HUDEP-2 (cell line): ENCODE results near the gene FMN2.

Experiments
- DNase-seq, 76 experiments: peaks; one replicate each; lab custom pipeline; 2025; ENCODE audit not compliant: unreplicated experiment in 76 of 76; lab: John Stamatoyannopoulos, UW

FMN2 gene

DNA sequence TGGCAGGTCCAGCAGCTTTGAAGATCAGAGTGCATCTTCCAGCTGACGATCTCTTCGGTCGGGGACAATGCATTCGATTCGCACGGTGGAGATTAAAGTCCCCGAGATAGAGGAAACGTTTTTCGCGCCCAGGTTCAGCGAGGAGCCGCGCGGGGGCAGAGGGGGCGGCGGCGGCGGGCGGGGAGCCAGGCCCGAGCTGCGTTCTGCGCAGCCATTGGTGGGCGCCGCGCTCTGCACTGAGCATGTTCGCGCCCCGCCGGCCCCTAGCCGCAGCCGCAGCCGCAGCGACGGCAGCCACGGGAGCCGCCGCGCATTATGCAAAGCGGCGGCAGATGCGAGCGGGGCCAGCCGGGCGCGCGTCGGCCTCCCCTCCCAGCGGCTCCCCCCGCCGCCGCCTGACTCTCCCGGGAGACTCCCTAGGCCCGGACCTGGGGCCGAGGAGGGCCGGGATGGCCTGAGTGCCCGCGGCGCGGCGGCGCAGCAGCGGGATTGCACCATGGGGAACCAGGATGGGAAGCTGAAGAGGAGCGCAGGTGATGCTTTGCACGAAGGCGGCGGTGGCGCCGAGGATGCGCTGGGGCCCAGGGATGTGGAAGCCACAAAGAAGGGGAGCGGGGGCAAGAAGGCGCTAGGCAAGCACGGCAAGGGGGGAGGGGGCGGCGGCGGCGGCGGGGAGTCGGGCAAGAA is at the start of gene FMN2:
Gene FMN2, plus strand, starts transcription at position 270 of the 687 bp plus-strand sequence. Its CDS starts 227 bp downstream, at position 497.
- DNase-seq, result no peak

DNA sequence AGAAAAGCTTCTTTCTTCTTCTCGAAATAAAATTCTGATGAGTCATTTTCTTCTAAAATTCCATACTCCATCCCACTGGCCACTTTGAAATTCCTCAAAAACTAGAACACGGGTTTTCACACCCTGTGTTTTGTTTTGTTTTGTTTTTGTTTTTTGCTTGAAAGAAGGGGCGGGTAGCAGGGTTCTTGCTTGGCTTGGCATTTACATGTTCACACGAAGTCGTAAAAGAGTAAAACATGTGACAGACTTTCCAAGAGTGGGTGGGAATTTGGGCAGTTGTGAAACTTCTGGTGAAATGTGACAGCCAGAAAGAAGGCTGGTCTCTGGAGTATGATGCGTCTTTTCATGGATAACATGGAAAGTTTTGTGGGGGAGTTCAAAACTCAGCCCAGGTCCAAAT is 47.1 kb upstream of the FMN2 start:
- no peak for DNase-seq

DNA sequence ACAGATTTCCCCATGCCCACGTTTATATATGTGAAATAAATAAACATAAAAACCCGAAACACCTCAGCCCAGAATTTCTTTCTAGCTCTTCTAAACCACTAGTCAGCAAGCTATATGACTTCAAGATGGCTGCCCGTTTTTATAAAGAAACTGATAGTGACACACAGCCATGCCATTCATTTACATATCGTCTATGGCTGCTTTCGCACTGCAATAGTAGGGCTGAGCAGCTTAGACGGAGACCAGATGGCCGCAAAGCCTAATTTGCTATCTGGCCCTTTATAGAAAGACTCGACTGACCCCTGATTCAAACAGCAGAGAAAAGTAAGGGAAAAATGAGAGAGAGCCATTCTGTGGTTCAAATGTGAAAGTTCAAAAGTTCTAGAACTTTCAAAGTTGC is 45.7 kb upstream of the FMN2 start:
- DNase-seq, result no peak

DNA sequence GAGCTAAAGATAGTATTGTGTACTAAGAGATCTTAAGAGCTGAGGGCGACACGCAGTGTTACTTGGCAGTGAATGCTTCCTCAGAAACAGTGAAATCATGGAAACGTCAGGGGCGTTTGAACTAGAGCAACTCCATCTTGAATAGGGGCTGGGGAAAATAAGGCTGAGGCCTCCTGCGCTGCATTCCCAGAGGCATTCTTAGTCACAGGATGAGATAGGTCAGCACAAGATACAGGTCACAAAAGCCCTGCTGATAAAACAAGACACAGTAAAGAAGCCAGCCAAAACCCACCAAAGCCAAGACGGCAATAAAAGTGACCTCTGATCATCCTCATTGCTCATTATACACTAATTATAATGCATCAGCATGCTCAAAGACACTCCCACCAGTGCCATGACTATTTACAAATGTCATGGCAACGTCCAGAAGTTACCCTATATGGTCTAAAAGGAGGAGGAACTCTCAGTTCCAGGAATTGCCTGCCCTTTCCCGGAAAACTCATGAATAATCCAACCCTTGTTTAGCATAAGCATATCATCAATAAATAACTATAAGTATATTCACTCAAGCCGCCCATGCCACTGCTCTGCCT is 37.5 kb upstream of the FMN2 start:
- no peak for DNase-seq

DNA sequence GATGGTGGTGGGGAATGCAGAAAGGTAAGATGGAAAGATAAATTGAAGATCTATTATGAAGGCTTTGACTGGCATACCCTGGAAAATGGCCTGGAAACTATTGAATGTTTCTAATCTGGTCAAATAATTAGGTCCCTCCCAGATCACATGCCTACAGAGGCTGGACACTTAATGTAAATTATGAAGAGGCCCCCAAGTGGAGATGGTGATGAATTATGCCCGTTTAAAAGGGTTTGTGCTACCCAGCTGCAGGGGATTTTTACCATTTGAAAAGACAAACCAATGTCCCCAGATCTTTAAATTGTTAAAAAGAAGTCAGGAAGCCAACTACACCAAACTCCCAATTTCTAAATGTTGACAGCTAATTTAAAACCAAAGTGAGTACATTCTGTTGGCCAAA is 35.7 kb upstream of the FMN2 start:
- DNase-seq, result no peak

DNA sequence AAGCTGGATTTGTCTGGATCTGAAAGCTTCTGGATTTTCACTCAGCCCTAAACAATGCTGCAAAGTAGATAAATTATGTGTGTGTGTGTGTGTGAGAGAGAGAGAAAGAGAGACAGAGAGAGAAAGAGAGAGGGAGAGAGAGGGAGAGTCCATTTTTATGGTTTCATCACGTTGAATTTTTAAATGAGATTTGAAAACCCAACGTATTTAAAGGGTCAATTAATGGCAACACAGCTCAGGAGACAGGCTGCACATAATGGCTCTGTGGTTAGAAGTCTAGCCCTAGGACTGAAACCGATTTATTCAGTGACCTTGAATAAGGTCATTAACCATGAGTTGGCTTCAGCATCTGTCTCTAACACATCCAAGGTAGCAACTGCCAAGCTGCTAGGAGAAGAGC is 35.3 kb upstream of the FMN2 start:
- DNase-seq, result no peak

DNA sequence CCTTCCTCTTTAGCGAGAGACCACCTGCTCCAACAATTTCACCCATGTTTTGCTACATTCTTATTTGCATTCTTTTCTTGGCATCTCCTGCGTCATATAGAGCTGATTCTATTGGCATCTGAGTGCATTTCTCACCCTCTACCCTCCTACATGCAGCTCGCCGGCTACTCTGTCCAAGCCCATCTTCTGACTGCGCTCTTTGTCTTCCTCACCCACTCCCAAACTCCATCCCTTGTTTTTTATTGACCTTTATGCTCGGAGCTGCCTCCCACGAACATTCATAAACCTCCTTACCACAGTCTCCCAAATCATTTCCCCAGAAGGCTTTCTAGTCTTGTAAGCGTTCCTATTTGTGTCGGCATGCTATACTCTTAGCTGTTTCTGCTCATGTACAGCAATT is 33.6 kb upstream of the FMN2 start:
- no peak for DNase-seq

DNA sequence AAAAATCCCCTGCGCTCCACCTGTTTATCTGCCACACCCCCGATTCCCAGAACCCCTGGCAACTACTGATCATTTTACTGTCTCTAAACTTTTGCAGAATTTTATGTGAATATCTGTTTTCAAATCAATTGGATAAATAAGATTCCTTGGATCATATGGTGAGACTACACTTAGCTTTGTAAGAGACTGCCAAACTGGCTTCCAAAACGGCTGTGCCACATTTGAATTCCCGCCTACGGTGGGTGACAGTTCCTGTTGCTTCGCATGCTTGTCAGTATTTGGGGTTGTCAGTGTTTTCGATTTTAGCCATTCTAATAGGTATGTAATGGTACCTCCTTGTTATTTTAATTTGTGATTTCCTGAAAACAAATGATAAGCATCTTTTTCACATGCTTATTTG is 22.7 kb upstream of the FMN2 start:
- DNase-seq, result no peak

DNA sequence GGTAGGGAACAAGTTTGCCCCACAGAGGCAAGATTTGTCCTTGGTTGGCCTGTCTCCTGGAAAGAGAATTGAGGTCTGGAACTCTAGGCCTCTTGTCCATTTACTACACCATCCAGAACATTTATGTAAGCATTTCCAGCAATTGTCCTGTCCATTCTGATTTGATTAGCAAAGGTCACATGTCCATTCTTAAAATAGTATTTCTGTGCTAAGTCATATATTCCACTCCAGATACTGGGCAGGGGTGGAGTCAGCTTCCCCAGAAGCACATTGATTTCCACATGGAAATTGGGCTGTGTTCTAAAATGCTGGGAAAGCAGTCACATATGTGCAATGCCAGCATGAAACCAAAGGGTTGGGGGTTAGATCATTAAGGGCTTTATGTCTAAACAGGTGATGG is 21.5 kb upstream of the FMN2 start:
- DNase-seq, result no peak

DNA sequence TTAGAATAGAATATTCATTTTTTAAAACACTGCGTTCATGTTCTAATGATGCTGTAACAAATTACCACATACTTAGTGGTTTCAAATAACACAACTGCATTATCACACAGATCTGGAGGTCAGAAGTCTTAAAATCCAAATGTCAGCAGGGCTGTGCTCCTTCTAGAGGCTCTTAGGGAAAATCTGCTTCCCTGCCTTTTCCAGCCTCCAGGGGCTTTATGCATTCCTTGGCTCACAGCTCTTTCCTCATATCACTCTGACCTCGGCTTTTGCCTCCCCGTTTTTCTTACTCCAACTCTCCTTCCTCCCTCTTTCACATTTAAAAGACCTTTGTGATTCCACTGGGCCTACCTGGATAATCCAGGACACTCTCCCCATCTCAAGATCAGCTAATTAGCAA is 18.6 kb upstream of the FMN2 start:
- no peak for DNase-seq

DNA sequence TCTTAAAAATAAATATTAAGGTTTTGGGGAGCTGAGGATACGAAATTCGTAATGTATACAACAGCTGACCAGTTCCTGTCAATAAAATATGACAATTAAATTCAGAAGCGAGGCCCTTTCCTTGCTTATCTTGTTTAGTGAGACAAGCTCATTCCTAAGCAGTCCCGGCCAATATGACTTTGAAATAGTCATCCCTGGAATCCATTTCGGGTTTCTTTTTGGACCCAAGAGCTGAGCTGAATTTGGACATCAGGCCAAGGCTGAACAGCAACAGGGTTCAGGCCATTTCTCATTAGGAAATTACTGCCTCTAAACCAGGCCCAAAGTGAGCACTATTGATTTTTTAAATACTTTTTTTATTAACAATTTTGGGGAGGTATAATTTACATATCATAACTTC is 17.3 kb upstream of the FMN2 start:
- no peak for DNase-seq

DNA sequence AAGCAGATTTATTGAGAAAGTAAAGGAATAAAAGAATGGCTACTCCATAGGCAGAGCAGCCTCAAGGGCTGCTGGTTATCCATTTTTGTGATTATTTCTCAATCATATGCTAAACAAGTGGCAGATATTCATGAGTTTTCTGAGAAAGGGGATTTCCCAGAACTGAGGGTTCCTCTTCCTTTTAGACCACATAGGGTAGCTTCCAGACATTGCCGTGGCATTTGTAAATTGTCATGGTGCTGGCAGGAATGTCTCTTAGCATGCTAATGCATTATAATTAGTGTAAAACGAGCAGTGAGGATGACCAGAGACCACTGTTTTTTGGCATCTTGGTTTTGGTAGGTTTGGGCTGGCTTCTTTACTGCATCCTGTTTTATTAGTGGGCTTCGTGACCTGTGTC is 16.8 kb upstream of the FMN2 start:
- no peak for DNase-seq

DNA sequence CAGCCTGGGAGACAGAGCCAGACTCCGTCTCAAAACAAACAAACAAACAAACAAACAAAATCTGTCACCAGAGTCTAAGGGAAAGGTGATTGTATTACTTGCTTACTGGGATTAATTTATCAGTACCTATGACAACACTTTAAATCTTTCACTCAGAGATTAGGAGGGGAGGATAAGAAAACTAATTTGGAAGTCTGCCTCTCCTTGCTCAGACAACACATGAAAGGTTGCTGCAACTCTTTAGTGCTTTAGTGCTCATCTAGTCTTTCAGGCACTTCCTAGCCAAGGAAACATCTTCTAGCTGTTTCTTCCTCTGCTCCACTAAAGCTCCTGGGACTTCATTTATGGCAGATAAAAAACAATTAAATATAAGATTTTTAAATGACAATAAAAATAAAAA is 7.3 kb upstream of the FMN2 start:
- DNase-seq, result no peak

DNA sequence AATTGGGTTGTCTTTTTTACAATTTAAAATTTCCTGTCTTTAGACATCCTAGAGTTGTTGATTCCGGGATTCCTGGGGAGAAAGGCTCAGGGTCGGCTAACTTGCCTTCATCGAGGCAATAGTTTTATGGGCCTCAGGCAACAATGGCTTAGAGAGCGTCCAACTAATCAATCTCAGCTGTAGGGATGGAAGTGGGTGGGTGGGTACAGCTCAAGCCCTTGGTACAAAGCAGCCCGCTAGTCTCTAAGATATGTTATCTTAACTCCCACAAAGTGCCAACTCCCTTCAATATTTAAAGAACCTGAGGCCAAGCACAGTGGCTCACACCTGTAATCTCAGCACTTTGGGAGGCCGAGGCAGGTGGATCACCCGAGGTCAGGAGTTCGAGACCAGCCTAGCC is 6.9 kb upstream of the FMN2 start:
- no peak for DNase-seq

DNA sequence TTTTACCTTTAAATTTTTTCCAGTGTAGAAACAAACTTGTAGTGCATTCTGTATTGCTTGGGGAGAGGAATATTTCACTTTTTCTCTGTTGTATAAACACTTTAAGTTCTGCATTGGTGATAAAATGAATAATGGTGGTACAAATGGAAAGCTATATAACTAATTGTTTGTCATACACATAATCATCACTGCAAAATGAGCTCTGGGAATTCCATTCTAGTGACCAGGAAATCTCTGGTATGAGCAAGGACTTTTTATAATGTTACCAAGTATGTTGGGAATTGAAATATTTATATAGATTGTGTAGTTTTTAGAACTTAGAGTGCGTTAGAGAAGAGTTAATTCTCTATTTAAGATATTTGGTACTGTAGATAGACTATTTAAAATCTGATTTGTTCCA is 5.0 kb upstream of the FMN2 start:
- no peak for DNase-seq

DNA sequence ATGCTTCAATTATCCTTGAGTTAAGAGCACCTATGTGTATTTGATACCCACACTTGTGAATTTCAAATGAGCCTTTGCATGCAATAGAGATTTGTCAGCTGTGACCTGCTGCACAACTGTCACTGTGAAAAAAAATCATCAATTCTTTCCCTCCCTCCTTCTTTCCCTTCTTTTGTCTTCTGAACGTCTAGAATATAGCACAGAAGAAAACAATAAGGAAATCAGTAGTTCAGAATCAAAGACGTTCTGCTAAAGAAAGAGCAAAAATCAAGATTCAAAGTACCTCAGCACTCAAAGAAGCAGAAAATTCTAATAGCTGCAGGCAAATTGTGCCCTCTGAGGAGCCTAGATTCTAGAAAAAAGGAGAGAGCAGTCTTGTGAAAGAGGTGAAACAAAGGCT is 1.7 kb upstream of the FMN2 start:
- DNase-seq, result no peak

DNA sequence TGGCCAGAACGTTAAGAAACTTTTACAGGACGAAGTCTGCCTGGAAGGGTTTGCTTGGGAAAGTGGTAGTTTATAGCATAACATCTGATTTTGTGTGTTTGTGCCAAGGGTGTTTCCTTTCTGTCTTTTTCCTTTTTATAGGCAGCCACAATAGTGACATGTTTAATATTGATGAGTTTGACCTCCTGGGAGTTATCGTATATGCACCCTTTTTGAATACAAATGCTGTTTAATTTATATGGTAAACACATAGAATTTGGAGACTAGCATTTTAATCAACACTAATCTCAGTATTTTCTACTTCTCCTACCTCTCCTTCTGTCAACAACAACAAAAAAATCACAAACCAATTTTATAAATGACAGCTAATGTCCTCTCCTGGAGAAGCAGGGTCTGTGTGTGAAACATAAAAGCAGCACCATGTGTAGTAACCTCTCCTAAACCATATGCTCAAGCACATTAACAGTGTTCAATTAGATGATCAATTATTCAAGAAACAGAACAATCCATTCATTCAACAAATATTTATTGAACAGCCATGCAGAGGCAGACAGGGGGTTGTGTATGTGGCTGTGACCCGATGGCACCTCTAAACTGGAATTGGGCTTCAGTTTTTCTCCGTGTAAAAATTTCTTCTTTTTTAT is 604 bp upstream of the FMN2 start:
- no peak for DNase-seq

DNA sequence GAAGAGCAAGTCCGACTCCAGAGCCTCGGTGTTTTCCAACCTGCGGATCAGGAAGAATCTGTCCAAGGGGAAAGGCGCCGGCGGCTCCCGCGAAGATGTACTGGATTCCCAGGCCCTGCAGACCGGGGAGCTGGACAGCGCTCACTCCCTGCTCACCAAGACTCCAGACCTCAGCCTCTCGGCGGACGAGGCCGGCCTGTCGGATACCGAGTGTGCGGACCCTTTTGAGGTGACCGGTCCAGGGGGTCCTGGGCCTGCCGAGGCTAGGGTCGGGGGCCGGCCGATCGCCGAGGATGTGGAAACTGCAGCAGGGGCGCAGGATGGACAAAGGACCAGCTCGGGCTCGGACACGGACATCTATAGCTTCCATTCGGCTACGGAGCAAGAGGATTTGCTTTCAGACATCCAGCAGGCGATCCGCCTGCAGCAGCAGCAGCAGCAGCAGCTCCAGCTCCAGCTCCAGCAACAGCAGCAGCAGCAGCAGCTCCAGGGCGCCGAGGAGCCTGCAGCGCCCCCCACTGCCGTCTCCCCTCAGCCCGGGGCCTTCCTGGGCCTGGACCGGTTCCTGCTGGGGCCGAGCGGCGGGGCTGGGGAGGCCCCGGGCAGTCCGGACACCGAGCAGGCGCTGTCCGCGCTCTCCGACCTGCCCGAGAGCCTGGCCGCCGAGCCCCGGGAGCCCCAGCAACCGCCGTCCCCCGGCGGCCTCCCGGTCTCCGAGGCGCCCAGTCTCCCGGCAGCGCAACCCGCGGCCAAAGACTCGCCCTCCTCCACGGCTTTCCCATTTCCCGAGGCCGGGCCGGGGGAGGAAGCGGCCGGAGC is 827 bp downstream of the FMN2 start:
- no peak for DNase-seq

DNA sequence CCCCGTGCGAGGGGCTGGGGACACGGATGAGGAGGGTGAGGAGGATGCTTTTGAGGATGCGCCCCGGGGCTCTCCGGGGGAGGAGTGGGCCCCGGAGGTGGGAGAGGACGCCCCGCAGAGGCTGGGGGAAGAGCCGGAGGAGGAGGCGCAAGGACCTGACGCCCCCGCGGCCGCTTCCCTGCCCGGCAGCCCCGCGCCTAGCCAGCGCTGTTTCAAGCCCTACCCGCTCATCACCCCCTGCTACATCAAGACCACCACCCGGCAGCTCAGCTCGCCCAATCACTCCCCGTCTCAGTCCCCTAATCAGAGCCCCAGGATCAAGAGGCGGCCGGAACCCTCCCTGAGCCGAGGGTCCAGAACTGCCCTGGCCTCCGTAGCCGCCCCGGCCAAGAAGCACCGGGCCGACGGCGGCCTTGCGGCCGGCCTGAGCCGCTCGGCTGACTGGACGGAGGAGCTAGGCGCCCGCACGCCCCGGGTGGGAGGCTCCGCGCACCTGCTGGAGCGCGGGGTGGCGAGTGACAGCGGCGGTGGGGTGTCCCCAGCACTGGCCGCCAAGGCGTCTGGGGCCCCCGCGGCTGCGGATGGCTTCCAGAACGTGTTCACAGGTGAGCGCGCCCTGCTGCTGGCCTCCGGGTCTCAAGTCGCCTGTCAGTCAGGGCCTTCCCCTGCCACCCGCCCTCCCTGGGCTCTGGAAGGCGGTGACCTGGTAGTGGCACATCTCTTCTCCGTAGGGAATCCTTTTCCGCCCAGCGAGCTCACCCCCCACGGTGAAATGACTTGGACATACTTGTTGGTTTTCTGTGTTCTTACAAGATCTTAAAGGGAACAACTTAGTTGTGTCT is 1.7 kb downstream of the FMN2 start:
- no peak for DNase-seq

DNA sequence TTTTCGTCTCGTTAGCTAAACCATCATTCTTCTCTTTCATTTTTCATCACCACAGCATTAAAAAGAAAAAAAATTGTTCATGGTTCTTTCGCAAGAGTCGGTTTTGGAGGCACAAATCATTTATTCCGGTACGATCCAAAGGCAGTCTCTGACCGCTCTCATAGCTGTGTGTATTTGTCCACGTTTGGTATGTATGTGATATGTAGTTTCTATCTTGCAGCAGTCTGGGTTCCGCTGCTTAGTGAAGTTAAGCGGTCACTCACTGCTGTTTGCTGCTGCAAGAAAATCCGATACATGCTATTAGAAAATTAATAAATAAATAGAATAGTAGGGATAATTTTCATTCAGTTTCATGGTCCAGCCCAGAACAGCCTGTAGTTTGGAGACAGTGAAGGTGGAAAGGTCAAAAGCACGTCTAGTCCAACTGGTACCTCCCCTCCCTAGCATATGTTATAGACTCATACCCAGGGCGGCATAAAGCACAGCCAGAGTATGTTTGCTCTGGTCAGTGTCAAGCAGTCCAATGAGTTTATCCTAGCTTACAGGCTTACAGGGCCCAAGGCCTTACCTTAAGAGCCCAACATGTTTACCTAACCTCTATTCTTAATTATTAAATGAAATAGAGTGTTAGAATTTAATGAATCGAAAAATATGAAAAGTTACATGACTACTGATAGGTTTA is 2.5 kb downstream of the FMN2 start:
- DNase-seq, result no peak
